Activated naive CD4-positive, alpha-beta T cell treated with Interleukin-2 at 50 U/mL for 16 hours (primary cell): Measurements from ENCODE around the gene UBXN1.
"Not testable (repeated sequence)": the region's sequence is repeated elsewhere in the genome, so short reads cannot be mapped to it uniquely, and the experiment has no call there.

ENCODE experiments used
- DNase-seq: peaks from one replicate; pipeline ENCODE4 v3.0.0-alpha.2; 2020

UBXN1 gene

GRCh38 chr11:62671236-62671607, 7.7 kb downstream of the UBXN1 start:
- DNase-seq = no peak

DNA sequence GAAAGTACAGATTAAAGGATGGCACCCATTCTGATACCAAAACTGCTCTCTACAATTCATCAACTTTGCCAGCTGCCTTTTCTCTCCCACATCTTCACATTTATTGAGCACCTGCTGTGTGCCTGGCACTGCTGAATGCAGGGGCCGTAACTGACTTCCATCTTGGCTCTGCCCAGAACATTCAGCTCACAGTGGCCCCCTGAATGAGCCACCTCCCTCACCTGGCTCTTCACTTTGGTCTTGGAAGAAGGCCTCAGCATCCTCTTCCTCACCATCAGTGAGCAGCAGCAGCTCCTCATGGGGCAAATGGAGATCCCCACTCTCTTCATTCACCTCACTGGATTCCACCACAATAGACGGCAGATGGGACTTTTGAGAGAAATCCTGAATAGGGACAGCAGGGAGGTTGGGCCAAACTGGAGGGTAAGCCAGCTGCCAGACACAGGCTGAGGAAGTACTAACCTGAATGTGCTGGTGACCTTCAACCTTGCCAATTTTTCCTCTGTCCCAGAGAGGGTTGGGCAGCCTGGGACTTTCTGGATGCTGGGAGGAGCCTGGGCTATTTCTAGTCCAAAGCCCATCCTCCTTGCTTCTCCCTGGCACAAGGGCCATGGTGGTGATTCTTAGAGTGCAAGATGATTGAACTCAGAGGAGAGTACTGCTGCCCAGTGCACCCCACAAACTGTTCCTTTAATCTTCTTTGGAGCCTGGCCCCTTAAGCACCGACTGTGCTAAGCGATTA, 9.3 kb downstream of the UBXN1 start:
- DNase-seq = no peak

GRCh38 chr11:62667460-62667859, 11.4 kb downstream of the UBXN1 start:
- no peak for DNase-seq

DNA sequence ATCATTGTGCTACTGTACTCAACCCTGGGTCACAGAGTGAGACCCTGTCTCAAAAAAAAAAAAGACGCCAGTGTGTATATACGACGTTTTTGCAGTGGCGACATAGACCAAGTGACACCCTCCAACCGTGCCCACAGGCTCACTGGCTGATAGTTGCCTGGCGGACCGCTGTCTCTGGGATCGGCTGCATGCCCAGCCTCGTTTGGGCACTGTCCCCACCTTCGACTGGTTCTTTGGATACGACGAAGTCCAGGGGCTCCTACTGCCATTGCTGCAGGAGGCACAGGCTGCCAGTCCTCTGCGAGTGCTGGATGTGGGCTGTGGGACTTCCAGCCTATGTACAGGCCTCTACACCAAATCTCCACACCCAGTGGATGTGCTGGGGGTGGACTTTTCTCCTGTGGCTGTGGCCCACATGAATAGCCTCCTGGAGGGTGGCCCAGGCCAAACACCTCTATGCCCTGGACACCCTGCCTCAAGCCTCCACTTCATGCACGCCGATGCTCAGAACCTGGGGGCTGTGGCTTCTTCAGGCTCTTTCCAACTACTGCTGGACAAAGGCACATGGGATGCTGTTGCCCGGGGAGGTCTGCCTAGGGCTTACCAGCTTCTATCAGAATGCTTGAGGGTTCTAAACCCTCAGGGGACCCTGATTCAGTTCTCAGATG, 12.5 kb downstream of the UBXN1 start:
- DNase-seq = no peak

- DNase-seq = peak; percentile 71
These were observed 13.1 kb downstream of the UBXN1 start for GRCh38 chr11:62665599-62666258.

DNA sequence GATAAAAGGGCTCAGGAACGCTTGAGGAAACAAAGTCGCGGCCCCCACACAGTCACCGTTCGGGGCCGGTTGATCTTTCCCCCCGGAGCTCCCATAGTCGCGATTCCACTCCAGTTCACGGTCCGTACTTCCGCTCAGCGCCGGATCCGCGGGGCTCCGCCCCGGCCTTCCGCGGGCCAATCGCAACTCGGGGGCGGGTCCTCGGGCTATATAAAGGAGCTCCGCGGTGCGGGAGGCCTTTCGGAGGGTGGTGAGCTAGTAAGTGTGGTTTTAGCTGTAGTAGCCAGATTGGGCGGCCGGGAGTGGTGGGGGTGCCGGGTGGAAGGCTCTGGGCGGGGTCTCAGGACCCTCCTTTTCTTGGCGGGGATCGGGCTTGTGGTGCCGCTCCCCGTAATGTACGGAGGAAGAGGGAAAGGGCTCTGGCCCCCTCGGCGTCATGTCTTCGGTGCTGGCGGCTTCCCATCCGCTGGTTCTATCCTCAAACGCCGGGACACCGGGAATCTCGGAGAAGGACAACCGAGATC, 13.7 kb downstream of the UBXN1 start, which contains the start of the genes C11orf98 and CSKMT:
Gene C11orf98 (minus strand): TSS at position 136 of the 524 bp plus-strand sequence. CDS start 41 bp downstream, at position 95.
Gene CSKMT (plus strand): TSS at position 238 of the 524 bp plus-strand sequence. CDS start 568 bp downstream, outside the sequence.
- peak; percentile 96 for DNase-seq

GRCh38 chr11:62664405-62665074, 14.3 kb downstream of the UBXN1 start:
- DNase-seq = peak; percentile 53

GRCh38 chr11:62656796-62657429, 22.0 kb downstream of the UBXN1 start:
- no peak for DNase-seq

- DNase-seq = no peak
These were observed 24.6 kb downstream of the UBXN1 start for GRCh38 chr11:62654297-62654696.

DNA sequence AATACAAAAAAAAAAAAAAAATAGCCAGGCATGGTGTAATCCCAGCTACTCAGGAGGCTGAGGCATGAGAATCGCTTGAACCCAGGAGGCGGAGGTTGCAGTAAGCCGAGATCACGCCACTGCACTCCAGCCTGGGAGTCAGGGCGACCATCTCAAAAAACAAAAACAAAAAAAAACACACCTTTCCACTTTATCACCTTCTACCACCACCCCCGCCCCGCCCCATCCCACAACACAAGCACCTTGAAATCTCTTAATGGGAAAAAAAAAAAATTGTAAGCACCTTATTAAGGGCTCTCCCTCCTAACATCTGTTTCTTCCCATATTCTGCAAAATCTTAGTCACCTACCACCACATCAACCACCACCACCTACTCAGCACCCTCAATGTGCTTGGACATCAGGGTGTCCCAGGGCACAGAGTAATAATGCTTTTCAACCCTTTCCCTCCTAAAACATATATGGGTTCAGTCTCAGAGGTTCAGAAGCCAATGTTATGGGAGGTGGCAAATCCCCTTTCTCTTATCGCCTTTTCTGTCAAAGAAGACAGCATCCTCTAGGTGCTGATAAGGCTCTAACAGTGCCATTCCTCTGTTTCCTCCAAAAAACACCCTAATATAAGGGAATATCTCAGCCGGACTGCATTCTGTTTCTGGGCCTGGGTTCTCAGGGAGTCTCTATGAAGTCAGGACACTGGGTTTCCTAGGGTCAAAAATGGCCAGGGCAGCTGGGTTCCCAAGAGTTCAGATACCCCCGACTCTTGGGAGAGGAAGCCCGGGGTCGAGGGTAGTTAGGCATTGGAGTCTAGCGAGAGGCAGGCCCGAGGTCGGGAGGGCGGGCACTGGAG, 26.5 kb downstream of the UBXN1 start:
- no peak for DNase-seq

GRCh38 chr11:62650283-62650682, 28.6 kb downstream of the UBXN1 start:
- DNase-seq = not testable (repeated sequence)

DNA sequence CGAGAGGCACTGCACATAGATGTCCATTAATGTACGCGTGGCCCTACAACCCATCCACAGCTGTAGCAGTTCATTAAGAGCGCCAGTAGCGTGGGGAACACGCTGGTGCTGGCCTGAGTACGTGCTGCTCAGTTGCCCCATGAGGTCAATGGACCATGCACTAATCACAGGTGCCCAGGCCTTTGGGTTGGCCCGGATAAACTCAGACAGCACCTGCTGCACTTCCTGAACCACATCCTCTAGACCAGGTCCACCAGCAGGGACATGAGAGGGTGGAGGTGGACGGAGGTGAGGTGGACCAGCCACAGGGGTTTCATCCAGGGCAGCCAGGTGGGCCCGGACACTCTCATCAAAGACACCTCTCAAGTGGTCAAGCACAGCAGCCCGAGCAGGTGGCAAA, 29.4 kb downstream of the UBXN1 start:
- no peak for DNase-seq

- DNase-seq = no peak
These were observed 29.9 kb downstream of the UBXN1 start for GRCh38 chr11:62648967-62649364.

- DNase-seq = no peak
These were observed 30.5 kb downstream of the UBXN1 start for GRCh38 chr11:62648185-62648966.

GRCh38 chr11:62647609-62648005, 31.3 kb downstream of the UBXN1 start:
- DNase-seq = no peak

DNA sequence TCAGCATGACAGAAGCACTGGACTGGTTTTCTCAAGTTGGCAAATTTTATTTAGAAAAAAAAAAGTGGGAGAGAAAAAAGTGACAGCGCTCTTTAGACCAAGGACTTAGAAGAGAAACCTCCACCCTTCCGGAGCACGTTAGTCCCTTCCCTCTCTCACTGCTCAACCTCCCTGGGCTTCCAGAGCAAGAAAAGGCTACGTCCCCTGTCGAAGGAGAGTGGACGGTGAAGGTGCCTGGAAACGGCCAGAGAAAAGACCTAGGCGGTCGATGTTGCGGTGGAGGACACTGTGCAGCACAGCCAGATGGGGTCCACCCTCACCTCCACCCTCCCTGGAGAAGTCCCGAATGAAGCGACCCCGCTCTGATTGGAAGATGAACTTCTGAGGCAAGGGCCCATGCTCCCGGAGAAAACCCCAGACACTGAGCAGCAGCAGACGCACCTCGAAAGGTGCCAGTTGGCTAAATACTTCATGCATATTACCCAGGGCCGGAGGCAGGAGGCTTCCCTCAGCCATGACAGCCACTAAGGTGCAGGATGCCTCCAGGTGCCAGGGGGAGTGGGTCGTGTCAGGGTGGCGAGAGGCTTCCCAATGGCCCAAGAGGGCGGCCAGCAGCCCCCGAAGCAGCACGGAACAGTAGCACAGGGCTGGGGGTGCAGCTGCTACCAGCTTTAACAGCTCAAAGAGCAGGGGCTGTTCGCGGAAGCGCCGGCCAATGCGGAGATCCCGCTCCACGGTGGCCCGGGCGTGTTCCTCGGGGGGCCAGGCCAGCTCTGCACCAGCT, 31.9 kb downstream of the UBXN1 start:
- DNase-seq = no peak

DNA sequence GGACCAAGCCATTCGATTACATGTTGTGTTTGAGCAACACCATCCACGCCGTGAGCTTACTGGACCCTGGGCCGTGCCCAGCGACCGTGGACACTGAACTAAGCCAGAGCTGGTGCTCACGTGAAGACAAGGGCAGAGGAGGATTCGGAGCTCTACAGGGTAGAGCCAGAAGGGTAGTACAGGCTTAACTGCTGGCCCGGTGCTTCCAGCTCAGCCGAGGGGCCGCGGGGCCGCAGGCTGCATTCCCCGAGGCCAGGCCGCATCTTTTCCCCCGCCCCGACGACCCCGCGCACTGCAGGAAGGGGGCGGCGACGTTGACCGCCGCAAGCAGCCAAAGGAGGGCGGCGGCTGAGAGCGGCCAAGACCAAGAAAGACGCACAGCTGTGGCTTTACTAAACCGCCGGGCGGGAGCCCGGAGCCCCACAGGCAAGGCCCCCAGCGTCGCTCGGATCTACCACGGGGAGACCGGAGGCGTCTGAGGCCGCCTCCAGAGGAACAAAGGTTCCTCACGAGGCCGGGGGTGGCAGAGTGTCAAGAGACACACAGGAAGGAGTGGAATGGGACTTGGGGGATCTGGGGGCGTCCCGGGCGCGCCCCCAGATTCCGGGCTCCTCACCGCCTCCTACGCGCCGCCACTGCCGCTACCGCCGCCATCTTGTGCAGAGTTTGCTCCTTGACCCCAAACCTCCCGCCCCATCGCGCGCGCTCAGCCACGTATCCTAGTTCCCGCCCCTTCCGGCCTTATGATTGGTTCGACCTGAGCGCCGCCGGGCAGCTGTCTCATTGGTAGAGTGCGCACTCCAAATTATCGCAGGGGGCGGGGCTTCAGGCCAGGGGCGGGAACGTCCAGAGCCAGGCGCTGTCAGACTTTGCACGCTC, 32.7 kb downstream of the UBXN1 start, which contains the start of gene GANAB:
Gene GANAB (minus strand): TSS at position 668 of the 879 bp plus-strand sequence. CDS start 14 bp downstream, at position 654.
- DNase-seq = peak; percentile 100

- no peak for DNase-seq
These were observed 33.3 kb downstream of the UBXN1 start for GRCh38 chr11:62645671-62645945.

GRCh38 chr11:62644220-62644619, 34.7 kb downstream of the UBXN1 start:
- DNase-seq = no peak
